GM12878 (cell line): ENCODE data around the gene GARIN5B. TPM values are rescaled to one million over a fixed set of nuclear protein-coding genes. Genes with fewer than 3 reads are reported as not detected.

Source experiments
- ATAC-seq: fragments of 200-7000 bp; cut with Tn5 transposase; 3 replicates; pipeline ENCODE4 v1.9.1; 2020; ENCODE audit warnings: mild to moderate bottlenecking, moderate library complexity
- BruUV-seq: library from RNA; stranded (reverse); fragments of 400-500 nt; replicated peaks from 2 replicates; lab custom pipeline; 2021; lab: Mats Ljungman, UMichigan
- CTCF ChIA-PET: fragments of 300-600 bp; sonication (Branson Sonifier 250); formaldehyde crosslinking; extraction: SDS; loops from one replicate; lab custom pipeline; 2021; ENCODE audit warnings: inconsistent platforms; lab: Yijun Ruan, JAX
- POLR2A ChIA-PET: fragments of 350-600 bp; formaldehyde crosslinking; extraction: SDS; loops from one replicate; lab custom pipeline; 2021; ENCODE audit warnings: inconsistent platforms; lab: Charles Lee
- RAD21 ChIA-PET: fragments of 300-600 bp; sonication (Branson Sonifier 250); formaldehyde crosslinking; loops from one replicate; lab custom pipeline; 2023; ENCODE audit warnings: antibody characterized with exemption; ENCODE audit not compliant: unreplicated experiment; lab: Charles Lee
- SMC1A ChIA-PET: fragments of 300-600 bp; sonication (Branson Sonifier 250); formaldehyde crosslinking; loops from one replicate; lab custom pipeline; 2023; ENCODE audit not compliant: unreplicated experiment, uncharacterized antibody; lab: Charles Lee
- DNase-seq: peaks from one replicate; pipeline ENCODE4 v3.0.0-alpha.2; 2011; ENCODE audit warnings: low read depth, low spot score
- FAIRE-seq: peaks from 3 replicates; lab custom pipeline; 2011; peaks lifted over from hg19 to GRCh38; lab: Jason Lieb, UNC
- H2AFZ ChIP-seq: 2 replicates; pipeline ENCODE4 v1.6.0; 2011; ENCODE audit warnings: low read depth, low read length, control low read depth; ENCODE audit not compliant: control insufficient read depth
- H3K27ac ChIP-seq: 2 replicates; pipeline ENCODE4 v1.5.1; 2011; ENCODE audit warnings: control low read depth; ENCODE audit not compliant: control insufficient read depth, insufficient read depth
- H3K27me3 ChIP-seq, 2 experiments: replicated peaks in 1 of 2; 2 replicates each; pipeline versions ENCODE4 v1.6.0 to v1.6.1; 2011; ENCODE audit warnings: low read length in 1 of 2; ENCODE audit not compliant: control insufficient read depth in 2 of 2, insufficient read depth in 2 of 2
- H3K36me3 ChIP-seq, 2 experiments: 2 replicates each; pipeline ENCODE4 v1.5.1; 2011; ENCODE audit warnings: low read length in 1 of 2; ENCODE audit not compliant: control insufficient read depth in 2 of 2, insufficient read depth in 2 of 2
- H3K4me1 ChIP-seq: 2 replicates; pipeline ENCODE4 v1.6.1; 2011; ENCODE audit warnings: mild to moderate bottlenecking, low read length, moderate library complexity, mixed read lengths; ENCODE audit not compliant: control insufficient read depth, insufficient read depth
- H3K4me2 ChIP-seq: 2 replicates; pipeline ENCODE4 v1.6.0; 2011; ENCODE audit warnings: control low read depth; ENCODE audit not compliant: control insufficient read depth, insufficient read depth
- H3K4me3 ChIP-seq: fragments of 200-600 bp; sonication (generic); 2 replicates; pipeline ENCODE4 v1.5.1; 2016
- H3K79me2 ChIP-seq: 2 replicates; pipeline ENCODE4 v1.6.0; 2011; ENCODE audit warnings: low read length; ENCODE audit not compliant: control insufficient read depth, insufficient read depth
- H3K9ac ChIP-seq: 2 replicates; pipeline ENCODE4 v1.8.0; 2011; ENCODE audit warnings: low read length, control low read depth, mixed read lengths; ENCODE audit not compliant: control insufficient read depth, insufficient read depth
- H3K9me3 ChIP-seq: replicated peaks from 3 replicates; pipeline ENCODE4 v1.5.1; 2011; ENCODE audit warnings: mild to moderate bottlenecking, low read length; ENCODE audit not compliant: control insufficient read depth, insufficient read depth
- H4K20me1 ChIP-seq: 2 replicates; pipeline ENCODE4 v1.6.0; 2011; ENCODE audit not compliant: control insufficient read depth, insufficient read depth
- DPF2 ChIP-seq: fragments of 450-650 bp; IDR thresholded peaks from 2 replicates; pipeline ENCODE4 v1.6.1; 2017; ENCODE audit warnings: mild to moderate bottlenecking
- GABPA ChIP-seq: IDR thresholded peaks from 2 replicates; pipeline ENCODE4 v1.6.1; 2014; ENCODE audit warnings: antibody characterized with exemption, low read depth, mild to moderate bottlenecking, inconsistent platforms
- NFXL1 ChIP-seq: fragments of 450-650 bp; IDR thresholded peaks from 2 replicates; pipeline ENCODE4 v1.6.1; 2017; ENCODE audit warnings: antibody characterized with exemption, mild to moderate bottlenecking, borderline replicate concordance
- NR2F1 ChIP-seq: fragments of 450-650 bp; conservative IDR thresholded peaks from 2 replicates; pipeline ENCODE4 v1.6.1; 2017; ENCODE audit warnings: mild to moderate bottlenecking
- NRF1 ChIP-seq: conservative IDR thresholded peaks from 2 replicates; pipeline ENCODE4 v1.6.1; 2011; ENCODE audit warnings: mild to moderate bottlenecking, low read depth, low read length, improper control_type of control experiment
- SREBF1 ChIP-seq: IDR thresholded peaks from 2 replicates; pipeline ENCODE4 v1.6.1; 2012; ENCODE audit warnings: mild to moderate bottlenecking, low read length
- TBL1XR1 ChIP-seq: IDR thresholded peaks from 2 replicates; pipeline ENCODE4 v1.6.1; 2012; ENCODE audit warnings: low read depth, low read length, improper control_type of control experiment
- YBX1 ChIP-seq: fragments of 450-650 bp; IDR thresholded peaks from 2 replicates; pipeline ENCODE4 v1.6.1; 2016; ENCODE audit warnings: antibody characterized with exemption
- ZNF207 ChIP-seq: fragments of 450-650 bp; IDR thresholded peaks from 2 replicates; pipeline ENCODE4 v1.6.1; 2014; ENCODE audit warnings: antibody characterized with exemption, mild to moderate bottlenecking, borderline replicate concordance
- whole genome bisulfite sequencing: methylation state at CpG from one replicate; pipeline ENCODE4 v1.1.6; 2016; ENCODE audit warnings: low lambda C conversion rate; ENCODE audit not compliant: insufficient replicate concordance, insufficient coverage; ENCODE audit errors: missing lambda C conversion rate; 5-methylcytosine and 5-hydroxymethylcytosine counted together
- in situ Hi-C: fragments of 300-500 bp; cut with MboI; formaldehyde crosslinking; loops from 9 replicates; pipeline ENCODE4 v1.14.3; 2018; ENCODE audit warnings: mixed read lengths
- intact Hi-C: fragments of 100-400 bp; cut with micrococcal nuclease; formaldehyde crosslinking; loops from one replicate; pipeline ENCODE4 v1.14.2; 2022; ENCODE audit not compliant: unreplicated experiment
- polyA plus RNA-seq, 11 experiments: library from polyadenylated mRNA; depleted of rRNA in 4 of 11; unstranded in 6 of 11; stranded (reverse) in 5 of 11; fragments of >200 nt; fragmentation: Nextera tagmentation in 4 of 11; fragmentation: Illumina TruSeq in 1 of 11; extraction: Ambion mirVana in 4 of 11; extraction: Trizol in 1 of 11; gene quantifications; 1 replicate in 1 of 11; 2 replicates in 10 of 11; pipeline versions ENCODE4 v1.2.1 to v1.2.3, GENCODE V29; 2011 to 2016; ENCODE audit warnings: inconsistent platforms in 2 of 11, missing spikeins in 2 of 11, low read depth in 1 of 11
- total RNA-seq, 4 experiments: library from RNA; depleted of rRNA in 3 of 4; stranded (reverse); fragments of >200 nt in 3 of 4; fragmentation: Illumina TruSeq in 1 of 4; extraction: Trizol in 1 of 4; gene quantifications; 2 replicates each; pipeline versions ENCODE4 v1.2.1 to v1.2.3, GENCODE V29; 2013 to 2021

Gene GARIN5B
- total and polyA plus RNA-seq, 10 of the 15 experiments (the other 5 are each of a cell fraction or from before 2014, with no cell fraction given), result not detected

- H2AFZ ChIP-seq, result no peak overlapping the region
- no peak overlapping the region for H3K27ac ChIP-seq
- ChIA-PET SMC1A (no interaction called here), CTCF (no interaction called here), POLR2A (no interaction called here), RAD21 (no interaction called here)
- H3K4me1 ChIP-seq, result no peaks in the 10 kb centered on the region
- no peak overlapping the region for H3K4me3 ChIP-seq
- H3K27me3 ChIP-seq, result peaks cover 3 to 4% of the 10 kb centered on the region in 2 experiments
- TF ChIP-seq GABPA (no peak), YBX1 (no peak), SREBF1 (no peak), DPF2 (no peak), NRF1 (no peak), ZNF207 (no peak), NFXL1 (no peak), NR2F1 (no peak), TBL1XR1 (no peak)
- no peak for DNase-seq
- intact Hi-C loops (no loop called here), in situ Hi-C loops (no loop called here)
- no peak overlapping the region for H3K4me2 ChIP-seq
- no TSS peak for BruUV-seq
- H3K9me3 ChIP-seq, result no peaks in the 10 kb centered on the region
- ATAC-seq, result no peak; the same call in 2 of the 3 replicates
- no peaks in the 10 kb centered on the region for H3K79me2 ChIP-seq
- no peaks in the 10 kb centered on the region for H4K20me1 ChIP-seq
- no peak overlapping the region for H3K9ac ChIP-seq
- 19% methylated on average over 14 of the region's 31 CpGs for WGBS
- no peak for FAIRE-seq
- no peaks in the 10 kb centered on the region for H3K36me3 ChIP-seq
Measured at GRCh38 chr19:55373993-55374757, 11.1 kb upstream of the GARIN5B start.
